Activated T-cell treated with anti-CD3 and anti-CD28 coated beads for 48 hours (primary cell): ENCODE data around the gene CERS4.
"Not testable (repeated sequence)": the region's sequence is repeated elsewhere in the genome, so short reads cannot be mapped to it uniquely, and the experiment has no call there.

ENCODE experiments used
- DNase-seq: peaks from one replicate; pipeline ENCODE4 v3.0.0-alpha.2; 2020; ENCODE audit warnings: low read depth

The CERS4 gene

GRCh38 chr19:8208922-8209461 lies at the start of gene CERS4:
TSS of gene CERS4 (plus strand) at chr19:8209370. CDS start at chr19:8251077, 41,707 bp downstream.
- DNase-seq, result peak; percentile 74

- DNase-seq, result peak; percentile 38
Observed at GRCh38 chr19:8161135-8161646, 48.0 kb upstream of the CERS4 start.

GRCh38 chr19:8163759-8164158 lies 45.4 kb upstream of the CERS4 start:
- no peak for DNase-seq

- no peak for DNase-seq
Observed at GRCh38 chr19:8167985-8168384, 41.2 kb upstream of the CERS4 start.

- DNase-seq, result no peak
Observed at GRCh38 chr19:8168537-8168936, 40.6 kb upstream of the CERS4 start.

- no peak for DNase-seq
Observed at GRCh38 chr19:8174706-8175105, 34.5 kb upstream of the CERS4 start.

- DNase-seq, result no peak
Observed at GRCh38 chr19:8180018-8180417, 29.2 kb upstream of the CERS4 start.

- no peak for DNase-seq
Observed at GRCh38 chr19:8184274-8184673, 24.9 kb upstream of the CERS4 start.

GRCh38 chr19:8185343-8186068 lies 23.7 kb upstream of the CERS4 start:
- no peak for DNase-seq

- DNase-seq, result no peak
Observed at GRCh38 chr19:8192221-8192820, 16.8 kb upstream of the CERS4 start.

GRCh38 chr19:8194528-8195267 lies 14.5 kb upstream of the CERS4 start:
- no peak for DNase-seq

GRCh38 chr19:8196271-8196927 lies 12.8 kb upstream of the CERS4 start:
- no peak for DNase-seq

- DNase-seq, result not testable (repeated sequence)
Observed at GRCh38 chr19:8203288-8204120, 5.7 kb upstream of the CERS4 start.

- DNase-seq, result no peak
Observed at GRCh38 chr19:8204961-8205360, 4.2 kb upstream of the CERS4 start.

- no peak for DNase-seq
Observed at GRCh38 chr19:8206147-8207087, 2.8 kb upstream of the CERS4 start.

GRCh38 chr19:8207326-8207725 lies 1.8 kb upstream of the CERS4 start:
- not testable (repeated sequence) for DNase-seq

- no peak for DNase-seq
Observed at GRCh38 chr19:8208119-8208921, 850 bp upstream of the CERS4 start.

GRCh38 chr19:8209462-8210378 lies 550 bp downstream of the CERS4 start:
- DNase-seq, result peak; percentile 74
